GM19324 (cell line): ENCODE data around the gene HOXB6.

Experiments
- ATAC-seq: cut with Tn5 transposase; IDR thresholded peaks from one replicate; pipeline ENCODE4 v1.9.1; 2021; ENCODE audit warnings: mild to moderate bottlenecking, moderate library complexity; ENCODE audit not compliant: unreplicated experiment, low FRiP score

The HOXB6 gene

DNA sequence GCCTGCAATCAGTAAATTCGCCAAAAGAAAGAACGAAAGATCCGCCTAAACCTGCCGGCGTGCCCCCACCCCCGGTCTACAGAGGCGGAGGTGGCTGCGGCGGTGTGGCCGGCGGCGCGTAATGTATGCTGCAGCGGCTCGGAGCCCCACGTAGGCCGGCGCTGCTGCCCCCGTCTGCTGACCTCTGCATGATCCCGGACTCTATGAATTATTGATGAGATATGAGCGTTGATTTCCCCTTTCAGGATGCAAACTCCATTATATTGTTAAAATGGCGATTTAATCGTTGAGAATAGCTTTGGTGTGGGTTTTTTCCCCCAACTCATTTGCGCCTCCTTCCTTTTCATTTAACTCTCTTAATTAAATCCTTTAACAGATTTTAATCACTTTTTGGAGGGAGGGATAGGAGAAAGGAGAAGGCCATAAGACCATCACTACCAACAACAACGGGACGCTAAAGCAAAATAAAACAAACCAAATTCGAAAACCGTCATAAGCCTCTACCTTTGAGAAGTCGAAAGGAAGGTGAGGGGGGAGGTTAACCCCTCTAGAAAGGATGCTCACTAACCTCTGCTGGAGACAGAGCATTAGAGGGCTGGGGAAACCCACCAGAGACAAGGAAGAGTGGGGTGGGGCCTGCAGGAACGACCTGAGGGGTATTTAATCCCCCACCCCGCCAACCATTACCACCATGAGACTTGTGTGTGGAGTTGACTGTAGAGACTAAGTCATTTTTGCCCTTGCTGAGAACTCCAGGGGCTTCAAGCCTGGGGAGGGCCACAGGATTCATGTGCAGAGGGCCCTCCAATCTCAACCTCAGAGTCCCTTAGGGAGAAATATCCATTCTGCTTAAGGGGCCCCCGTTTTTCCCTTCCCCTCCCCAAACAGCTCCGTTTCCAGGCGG lies 18.2 kb downstream of the HOXB6 start:
- ATAC-seq: no peak

DNA sequence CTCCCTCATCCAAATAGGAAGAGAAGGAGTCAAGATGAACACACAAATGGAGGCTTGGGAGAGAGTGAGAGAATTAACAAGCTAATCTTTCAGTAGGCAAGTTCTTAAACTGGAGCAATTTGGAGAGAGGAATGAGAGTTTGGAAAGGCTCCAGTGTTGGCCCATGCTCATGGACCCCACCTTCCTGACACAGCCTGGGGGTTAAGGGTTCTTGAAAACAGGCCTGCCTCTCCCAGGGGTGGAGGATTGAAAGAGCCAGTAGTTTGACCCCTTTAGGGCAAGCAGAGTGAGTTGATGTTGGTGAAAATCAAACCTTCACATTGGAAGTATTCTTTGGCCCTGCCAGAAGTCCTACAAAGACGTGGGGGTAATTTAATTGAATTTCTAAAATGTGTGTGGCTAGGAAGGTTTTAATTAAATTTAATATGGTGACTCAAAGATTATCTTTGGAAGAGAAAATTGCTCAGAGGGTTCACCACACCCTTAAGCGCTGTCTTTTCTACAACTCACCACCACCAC lies 20.5 kb downstream of the HOXB6 start:
- no peak for ATAC-seq

DNA sequence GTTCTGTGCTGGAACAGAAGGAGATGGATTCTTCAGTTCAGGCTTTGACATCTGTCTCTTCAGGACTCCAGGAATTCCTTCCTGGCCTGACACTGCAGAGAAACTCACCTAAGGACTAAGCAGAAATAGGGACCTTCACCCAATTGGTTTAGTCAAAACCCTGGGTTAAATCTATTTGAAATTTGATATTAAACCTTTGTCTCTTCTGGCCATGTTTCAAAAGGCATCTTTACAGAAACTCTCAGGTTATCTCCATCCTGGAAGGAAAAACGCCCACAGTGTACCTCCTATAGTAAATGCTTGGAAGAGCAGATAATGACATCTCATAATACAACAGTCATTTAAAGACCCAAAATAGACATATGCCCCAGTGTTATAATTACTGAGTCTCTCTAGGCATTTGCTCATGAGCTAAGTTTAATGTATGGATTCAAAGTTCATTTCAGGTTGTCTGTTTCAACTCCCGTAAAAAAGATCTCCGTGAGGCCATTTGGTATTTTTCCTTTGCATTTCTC lies 21.0 kb downstream of the HOXB6 start:
- no peak for ATAC-seq

DNA sequence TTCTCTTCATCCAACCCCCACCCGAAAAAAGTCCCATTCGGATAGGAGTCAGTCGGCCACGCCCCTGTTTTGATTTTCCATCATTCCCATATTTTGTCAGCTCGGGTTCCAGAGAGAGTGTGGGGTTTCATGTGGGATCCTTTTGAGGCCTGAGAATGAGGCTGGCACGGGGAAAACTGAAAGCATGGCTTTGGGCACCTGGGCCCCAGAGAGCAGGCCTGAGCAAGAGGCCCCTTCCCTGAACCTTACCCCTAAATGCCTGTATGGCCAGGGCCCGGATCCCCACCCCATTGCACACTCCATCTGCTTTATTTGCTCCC lies 22.1 kb downstream of the HOXB6 start:
- no peak for ATAC-seq

DNA sequence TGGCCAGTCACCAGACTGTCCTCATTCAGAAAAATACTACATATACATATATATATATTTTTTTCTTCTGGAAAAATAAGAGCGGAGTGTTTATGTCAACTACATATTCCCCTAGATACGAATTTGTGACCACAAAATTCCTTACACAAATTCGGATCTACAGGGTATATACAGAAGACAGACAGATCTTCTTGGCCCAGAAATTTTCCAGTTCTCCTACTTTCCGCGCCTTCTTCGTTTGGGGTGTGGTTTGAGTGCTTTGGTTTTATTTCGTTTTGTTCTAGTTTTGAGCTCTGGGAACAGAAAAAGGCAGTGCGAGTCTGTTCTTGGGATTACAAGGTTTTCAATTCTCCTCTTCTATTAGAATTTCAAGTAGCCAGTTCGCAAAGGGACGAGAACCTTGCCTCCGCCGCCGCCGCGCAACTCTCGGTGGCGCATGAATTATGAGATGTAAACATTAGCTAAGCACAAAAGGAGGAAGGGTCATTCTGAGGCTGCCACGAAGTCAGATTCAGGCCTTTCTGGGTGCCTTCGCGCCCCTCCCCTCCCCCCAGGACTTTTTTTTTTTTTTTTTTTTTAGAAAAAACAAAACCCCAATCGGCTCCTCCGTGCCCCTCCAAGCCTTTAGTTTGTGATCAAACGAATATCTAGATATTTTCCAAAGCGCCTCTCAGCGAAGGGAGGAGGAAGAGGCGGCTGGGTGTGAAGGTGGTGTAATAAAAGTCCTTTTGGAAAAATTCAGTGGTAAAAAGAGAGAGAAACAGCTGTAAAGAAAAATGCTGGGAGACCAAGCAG lies 24.8 kb downstream of the HOXB6 start:
- ATAC-seq: no peak

DNA sequence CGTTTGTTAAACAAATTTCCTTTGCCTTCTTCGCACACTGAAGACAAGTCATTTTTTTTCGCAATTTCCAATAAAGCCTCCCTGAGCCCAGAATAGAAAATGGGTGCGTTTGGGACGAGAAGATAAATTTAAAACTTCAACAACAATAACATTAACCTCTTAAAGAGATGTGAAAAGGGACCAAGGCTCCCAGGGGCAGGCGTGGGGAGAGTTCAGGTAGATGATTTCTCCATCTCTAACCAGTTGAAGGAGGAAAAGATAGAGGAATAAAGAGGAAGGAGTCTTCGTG lies 25.4 kb downstream of the HOXB6 start:
- ATAC-seq: no peak

DNA sequence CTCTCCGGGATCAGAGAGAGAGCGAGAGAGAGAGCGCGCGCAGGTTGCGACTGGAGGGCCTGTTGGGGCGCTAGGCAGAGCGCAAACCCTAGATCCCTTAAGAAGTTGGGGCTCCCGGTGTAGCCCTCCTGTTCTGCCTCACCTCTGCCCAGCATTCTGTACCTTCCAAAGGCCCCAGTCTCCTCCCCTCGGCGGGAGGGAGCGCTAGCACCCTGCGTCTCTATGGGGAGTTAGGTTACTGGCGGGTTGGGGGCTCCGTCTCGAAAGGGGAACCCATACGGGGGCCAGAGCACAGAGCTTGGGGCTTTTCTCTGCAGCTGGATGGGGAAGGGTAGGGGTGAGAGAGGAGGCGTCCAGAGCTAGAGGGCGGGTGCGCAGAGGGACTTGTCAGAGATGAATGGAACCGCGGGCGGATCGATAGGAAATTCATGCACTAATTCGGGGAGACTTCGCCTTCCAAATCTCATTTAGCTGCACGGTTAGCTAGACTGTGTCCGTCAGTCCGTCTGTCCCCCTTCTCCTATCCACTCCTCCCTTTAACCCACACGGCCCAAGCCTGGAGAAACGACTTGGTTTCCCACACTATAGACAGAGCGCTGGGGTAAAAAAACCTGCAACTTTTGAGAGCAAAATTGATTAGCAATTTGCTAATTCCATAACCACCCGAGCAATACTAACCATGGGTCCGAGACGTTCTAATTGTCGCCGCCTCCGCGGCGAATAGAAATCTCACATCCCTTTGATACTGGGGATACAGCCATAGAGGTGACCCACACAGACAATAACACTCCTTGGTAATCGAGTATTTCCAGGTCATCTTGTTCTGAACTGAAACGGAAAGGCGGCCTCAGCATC lies 25.9 kb downstream of the HOXB6 start:
- peak; percentile 15 for ATAC-seq

DNA sequence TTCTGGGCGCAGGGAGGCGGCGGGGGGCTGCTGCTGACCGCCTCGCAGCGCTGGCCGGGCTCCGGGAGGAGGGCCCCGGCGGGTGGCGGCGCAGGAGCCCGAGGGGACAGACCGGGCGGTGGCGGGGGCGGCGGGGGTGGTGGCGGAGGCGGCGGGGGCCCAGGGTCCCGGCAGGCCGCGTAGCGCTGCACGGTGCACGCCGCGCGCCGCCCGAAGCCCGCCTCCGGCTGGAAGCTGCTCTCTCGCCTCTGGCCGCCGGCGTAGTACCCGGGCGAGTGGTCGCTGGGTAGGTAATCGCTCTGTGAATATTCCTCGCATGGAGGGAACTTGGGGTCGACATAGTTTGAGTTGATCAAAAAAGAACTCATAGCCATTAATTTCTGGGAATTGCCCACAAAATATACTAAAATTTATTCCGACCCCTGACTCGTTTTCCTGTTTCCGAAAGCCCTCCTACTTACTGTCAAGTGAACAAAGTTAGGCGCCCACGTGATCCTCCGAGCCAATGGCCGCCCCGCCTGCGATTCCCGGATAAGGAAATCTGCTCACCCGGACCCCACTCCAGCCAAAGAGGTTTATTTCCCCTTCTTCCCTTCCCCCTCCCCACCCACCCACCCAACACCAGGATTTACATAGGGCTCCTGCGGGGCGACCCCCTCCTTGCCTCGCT lies 26.7 kb downstream of the HOXB6 start, which contains the start of gene HOXB4:
Gene HOXB4 (minus strand): TSS at position 405 of the 670 bp plus-strand sequence. CDS start 31 bp downstream, at position 374.
- peak; percentile 50 for ATAC-seq

DNA sequence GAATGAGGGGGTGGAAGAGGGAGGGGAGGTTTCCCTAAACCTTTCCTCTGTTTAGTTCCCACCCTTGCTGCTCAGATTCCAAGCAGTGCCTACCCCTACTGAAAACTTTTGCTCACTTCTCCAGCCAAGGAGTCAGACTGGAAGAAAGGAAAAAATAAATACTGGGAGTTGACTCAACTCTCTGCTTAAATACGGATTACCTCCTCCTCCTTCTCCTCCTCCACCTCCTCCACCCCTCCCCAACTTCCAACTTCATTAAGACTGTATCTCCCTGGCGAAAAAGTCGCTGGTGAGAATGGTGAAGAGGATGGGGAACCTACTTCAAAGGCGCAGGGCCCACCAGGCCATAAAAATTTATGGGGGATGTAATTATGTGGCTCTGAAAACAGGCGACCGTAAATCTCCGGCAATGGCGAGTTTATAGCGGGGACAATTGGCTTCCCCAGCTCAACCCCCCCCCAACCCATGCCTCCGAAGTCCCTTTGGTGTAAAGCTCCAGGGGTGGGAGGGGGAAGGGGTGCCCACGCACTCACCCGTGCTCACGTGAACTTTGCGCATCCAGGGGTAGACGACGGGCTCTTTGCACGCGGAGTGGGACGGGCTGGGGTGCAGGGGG lies 27.3 kb downstream of the HOXB6 start:
- peak; percentile 14 for ATAC-seq

DNA sequence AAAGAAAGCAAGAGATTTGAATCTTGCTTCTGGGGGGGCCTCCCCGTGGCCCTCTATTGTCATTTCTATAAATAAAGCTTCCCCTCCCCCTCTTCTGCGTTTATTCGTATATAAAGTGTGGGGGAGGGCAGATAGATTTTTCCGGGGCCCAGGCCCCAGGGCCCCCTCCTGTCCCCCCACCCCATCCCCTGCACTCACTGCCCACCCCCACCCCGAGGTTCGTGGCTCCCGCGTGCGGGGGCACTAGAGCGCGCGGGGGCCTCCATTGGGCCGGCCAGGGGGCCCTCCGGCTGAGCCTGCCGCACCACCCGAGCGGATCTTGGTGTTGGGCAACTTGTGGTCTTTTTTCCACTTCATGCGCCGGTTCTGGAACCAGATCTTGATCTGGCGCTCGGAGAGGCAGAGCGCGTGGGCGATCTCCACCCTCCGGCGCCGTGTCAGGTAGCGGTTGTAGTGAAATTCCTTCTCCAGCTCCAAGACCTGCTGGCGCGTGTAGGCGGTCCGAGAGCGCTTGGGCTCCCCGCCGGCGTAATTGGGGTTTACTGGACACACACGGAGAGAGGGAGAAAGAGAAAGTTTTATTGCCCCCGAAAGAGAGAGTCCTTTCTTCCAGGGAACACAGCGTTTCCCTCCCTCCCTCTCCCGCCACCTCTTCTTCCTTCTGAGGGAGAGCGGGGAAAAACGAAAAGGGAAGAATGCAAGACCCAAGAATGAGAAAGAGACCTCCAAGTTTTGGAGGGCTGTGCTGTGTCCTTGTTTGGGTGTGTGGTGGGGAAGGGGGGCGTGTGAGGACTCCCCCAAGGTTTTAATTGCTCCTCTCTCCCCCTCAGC lies 28.1 kb downstream of the HOXB6 start:
- no peak for ATAC-seq

DNA sequence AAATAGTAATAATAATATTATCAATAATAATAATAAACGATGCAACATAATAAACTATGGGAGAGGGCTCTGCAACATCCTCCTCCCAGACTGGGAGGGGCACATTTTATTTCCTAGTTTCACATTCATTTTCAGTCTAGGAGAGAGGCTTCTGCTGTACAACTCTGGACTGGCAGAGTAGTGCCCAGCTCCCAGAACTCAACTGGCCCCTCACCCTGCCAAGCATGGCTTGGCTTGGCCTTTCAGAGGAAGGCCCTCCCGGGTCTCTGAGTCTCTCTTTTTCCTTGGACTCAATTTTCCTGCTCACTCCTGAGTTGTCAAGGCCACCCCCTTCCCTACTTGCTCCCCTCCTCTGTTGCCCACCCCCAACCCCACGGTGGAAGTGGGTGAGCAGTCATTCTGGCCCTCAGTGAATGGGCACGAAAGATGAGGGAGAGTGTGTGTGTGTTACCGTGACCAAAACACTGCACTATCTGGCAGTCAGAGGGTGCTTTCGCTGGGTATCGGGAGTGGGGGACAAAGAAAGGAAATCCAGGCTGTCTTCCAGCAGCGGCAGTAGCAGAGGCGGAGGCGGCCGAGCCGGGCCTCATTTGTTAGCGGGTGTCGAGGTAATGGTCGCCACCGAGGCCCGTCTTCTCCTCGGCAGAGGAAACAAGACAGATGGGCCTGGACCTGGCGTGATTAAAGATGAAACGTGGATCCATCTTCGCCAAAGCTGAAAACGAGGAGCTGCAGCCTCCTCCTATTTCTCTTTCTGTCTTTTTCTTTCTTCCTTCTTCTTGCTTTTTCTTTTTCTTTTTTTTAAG lies 28.9 kb downstream of the HOXB6 start:
- no peak for ATAC-seq

DNA sequence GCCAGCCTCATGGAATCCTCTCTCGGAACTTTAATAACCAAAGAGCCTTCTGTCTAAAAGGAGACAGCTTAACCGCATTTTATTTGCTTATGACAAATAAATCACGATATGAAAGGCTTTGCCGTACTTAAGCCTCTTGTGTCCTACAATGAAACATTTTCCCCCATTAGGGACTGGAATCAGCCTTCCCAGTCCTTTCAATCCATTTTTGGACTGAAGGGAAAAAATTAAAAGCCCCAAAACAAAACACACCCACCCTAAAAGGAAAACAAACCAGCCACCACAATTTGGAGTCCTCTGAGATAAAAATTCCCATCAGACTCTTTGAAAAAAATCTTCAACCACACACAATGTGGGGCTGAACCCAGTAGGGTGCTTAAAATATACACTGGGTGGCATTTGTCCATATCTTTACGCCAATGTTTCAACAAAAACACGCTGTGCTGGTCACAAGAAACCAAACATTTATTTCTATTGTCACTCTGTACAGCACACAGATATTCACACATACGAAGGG lies 29.7 kb downstream of the HOXB6 start:
- no peak for ATAC-seq

DNA sequence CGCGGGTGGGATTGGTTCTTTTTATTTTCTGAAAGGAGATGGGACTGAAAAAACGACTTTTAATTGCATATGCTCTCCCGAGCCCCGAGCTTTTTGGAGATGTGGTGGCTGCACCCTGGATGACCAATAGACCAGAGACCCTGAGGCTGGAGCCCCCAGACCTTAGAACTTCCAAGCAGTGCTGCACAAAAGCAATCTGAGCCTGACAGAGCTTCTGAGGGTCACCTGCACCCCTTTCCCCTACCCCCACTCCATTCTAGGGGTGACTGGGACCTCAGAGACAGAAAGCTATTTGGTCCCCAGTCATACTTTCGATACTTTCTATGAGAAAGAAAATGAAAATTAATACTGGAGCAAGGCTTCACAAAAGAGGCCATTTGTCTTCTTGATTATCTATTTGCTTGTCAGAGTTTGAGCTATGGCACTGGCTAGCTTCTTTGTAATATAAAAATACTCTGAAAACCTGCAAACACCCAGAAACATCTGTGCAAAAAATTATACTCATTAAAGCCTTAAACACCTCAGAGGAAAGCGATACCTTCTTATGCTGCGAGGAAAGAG lies 30.2 kb downstream of the HOXB6 start:
- no peak for ATAC-seq

DNA sequence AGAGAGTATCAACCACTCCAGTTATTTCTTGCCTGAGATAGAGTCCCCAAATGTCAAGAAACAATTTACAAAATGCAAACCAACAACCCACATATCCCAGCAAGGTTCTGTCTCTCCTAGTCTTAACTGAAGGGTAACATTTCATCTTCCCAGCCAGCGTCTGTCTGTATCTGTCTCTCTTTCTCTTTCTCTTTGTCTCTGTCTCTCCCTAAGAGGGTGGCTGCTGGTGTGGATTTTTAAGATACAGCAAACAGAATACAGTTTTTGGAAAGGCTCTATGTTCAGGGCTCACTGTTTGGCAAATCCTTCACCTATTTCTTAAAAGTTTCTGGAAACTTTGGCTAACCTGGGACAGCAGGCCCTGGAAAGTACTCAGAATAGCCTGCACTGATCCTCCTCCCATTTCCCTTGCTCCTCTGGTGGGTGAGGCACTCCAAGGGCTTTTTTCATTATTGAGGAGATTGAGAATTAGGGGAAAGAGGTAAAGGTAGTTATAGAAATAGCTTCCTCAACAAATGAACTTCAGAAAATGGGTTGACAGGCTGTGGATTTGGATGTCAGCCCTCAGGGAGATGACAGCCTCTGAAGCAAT lies 32.9 kb downstream of the HOXB6 start:
- ATAC-seq: no peak

DNA sequence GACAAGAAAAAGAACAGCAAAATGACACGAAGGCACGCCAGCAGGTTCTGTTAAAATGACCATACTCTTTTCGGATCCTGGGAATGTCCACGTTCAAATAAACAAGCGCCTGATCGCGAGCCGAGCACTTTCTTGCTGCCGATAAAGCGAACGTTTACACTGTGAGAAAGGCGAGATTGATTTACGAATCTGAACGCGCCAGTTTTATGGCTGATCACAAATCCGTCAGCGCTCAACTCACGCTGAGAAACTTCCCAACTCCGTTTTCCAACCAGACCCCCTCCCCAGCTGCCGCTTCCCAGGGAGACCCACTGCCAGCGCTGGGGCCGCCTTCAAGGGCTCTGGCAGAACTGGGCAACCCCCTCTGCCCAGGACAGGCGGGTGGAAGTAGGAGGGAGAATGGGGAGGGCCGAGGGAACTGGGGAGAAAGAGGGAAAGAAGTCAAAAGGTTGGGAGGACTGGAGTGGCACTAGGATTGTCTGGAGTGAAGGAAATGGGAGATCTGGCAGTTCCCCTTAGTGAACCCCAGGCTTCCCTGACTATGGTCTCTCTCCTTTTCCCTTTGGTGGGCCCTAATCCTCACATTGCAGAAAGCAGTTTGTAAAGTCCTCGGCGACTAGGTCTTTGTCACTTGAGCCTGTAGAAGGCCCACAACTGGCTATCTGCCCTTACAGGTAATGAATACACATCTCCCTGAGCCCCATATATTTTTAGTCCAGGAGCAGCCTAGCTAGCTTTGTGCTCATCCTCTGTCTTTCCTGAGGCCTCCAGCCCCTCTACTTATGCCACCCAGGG lies 33.6 kb downstream of the HOXB6 start:
- no peak for ATAC-seq

DNA sequence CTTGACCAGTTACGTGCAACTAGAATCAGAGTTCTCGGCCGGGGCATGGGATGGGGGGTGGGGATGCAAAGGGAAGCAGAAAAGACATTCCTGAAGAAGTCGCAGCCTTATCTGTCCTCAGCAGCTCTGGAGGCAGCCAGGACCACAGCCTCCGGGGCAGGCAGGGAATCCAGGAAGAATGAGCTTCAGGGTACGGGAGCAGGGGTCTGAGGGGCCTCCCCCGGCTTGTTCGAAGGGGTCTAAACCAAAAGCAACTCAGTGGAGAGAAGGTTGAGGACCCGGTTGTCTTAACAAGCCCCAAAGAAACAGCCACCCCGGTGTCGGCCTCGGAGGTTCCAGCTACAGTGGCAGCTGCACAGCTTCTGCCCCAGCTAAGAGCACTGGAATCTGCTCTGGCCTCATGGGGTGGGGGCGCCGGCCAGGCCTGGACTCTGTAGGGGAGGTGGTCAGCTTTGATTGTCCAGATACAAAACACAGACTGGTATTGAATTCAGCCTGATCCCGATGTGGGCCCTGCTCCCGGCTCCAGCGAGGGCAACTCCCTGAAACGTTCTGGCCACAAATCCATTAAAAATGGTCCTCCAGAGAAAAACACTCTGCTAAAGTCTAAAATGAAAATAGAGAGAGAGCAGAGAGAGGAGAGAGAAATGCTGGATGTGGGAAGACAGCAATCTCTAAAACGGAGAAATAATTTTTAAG lies 34.3 kb downstream of the HOXB6 start:
- no peak for ATAC-seq
